Measurements from ENCODE around the gene KCNJ6. TPM values are rescaled to one million over a fixed set of nuclear protein-coding genes. Genes with fewer than 3 reads are reported as not detected.
"Not testable (repeated sequence)": the region's sequence is repeated elsewhere in the genome, so short reads cannot be mapped to it uniquely, and the experiment has no call there.

The KCNJ6 gene
- total RNA-seq, 1 donor from 2014 or later: 0.64 TPM

DNA sequence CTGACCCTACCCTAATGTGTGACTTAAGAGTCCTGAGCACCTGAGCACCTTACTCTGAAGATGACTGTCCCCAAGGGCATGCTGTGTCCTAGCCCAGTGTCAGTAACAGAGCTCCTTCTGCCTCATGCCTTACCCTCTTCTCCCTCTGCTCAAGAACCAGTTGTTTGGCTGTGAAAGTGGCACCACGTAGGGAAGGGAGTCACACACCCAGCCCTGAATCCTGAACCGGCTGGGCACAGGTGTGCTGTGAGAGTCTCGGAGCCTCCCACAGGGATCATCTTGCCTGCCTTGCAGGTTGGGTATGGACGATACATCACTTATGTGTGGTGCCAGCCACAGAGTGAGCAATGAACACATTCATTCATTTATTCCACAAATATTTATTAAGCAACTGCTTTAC is 329.1 kb downstream of the KCNJ6 start:
- no peak for DNase-seq (ENCODE audit: low spot score in 2 of 2)
- no peaks in the 10 kb centered on the region for H3K4me1 ChIP-seq
- intact Hi-C loops (cut with DNase I): no loop called here
- H3K27me3 ChIP-seq: no peaks in the 10 kb centered on the region
- no peak overlapping the region for H3K4me3 ChIP-seq
- no peaks in the 10 kb centered on the region for H3K36me3 ChIP-seq
- H3K9me3 ChIP-seq: no peaks in the 10 kb centered on the region
- TF ChIP-seq CTCF (IDR thresholded peaks at IDR 0.05): no peak
- no peak overlapping the region for H3K27ac ChIP-seq

DNA sequence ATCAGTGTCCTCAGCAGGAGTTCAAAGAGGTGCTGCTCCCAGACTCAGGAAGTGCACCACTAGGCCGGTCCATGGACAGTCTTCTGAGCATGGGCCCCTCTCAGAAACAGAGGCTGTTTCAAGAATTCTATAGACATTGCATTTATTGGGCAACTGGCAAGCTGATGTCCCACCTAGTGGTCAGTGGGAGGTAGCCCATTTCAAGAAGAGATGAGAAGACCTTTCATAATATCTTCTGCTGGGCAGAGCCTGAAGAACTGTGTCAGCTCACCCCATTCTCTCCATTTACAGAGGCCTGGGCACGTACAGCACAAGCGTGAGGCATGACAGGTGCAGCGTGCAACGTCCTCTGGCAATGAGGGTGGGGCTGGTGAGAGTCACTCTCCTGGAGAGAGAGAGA is 333.7 kb downstream of the KCNJ6 start:
- Histone ChIP-seq H3K4me1 (no peaks in the 10 kb centered on the region), H3K36me3 (no peaks in the 10 kb centered on the region), H3K9me3 (peaks cover 8 to 20% of the 10 kb centered on the region in 2 donors), H3K27me3 (no peaks in the 10 kb centered on the region), H3K4me3 (no peak overlapping the region), H3K27ac (no peak overlapping the region)
- intact Hi-C loops (cut with DNase I): no loop called here
- TF ChIP-seq CTCF (IDR thresholded peaks at IDR 0.05): peak in 2 of 3 experiments; percentile 34 to 63
- no peak for DNase-seq (ENCODE audit: low spot score in 2 of 2)

DNA sequence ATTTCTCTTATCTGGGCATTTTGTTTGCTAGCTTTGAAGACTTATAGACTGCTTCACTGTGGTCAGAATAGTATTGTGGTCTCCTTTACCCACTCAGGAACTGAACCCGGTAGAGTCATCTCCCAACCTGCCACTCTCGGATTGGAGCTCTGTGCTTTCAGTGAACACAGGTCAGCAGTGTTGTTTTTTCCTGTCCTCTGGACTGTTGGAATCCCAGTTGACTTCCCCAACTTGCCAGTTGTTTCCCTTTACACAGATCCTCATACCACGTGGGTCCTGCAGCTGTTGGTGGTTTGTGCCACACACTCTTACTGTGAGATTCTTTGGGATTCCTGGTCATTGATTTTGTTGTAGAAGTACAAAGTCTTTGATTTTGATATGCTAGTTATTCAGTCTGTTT is 335.6 kb downstream of the KCNJ6 start:
- Histone ChIP-seq H3K36me3 (no peaks in the 10 kb centered on the region), H3K4me3 (no peak overlapping the region), H3K4me1 (no peaks in the 10 kb centered on the region), H3K27me3 (no peaks in the 10 kb centered on the region), H3K27ac (no peak overlapping the region), H3K9me3 (peaks cover 8 to 20% of the 10 kb centered on the region in 2 donors)
- no peak for TF ChIP-seq CTCF (IDR thresholded peaks at IDR 0.05)
- no peak for DNase-seq (ENCODE audit: low spot score in 2 of 2)
- intact Hi-C loops (cut with DNase I): no loop called here

DNA sequence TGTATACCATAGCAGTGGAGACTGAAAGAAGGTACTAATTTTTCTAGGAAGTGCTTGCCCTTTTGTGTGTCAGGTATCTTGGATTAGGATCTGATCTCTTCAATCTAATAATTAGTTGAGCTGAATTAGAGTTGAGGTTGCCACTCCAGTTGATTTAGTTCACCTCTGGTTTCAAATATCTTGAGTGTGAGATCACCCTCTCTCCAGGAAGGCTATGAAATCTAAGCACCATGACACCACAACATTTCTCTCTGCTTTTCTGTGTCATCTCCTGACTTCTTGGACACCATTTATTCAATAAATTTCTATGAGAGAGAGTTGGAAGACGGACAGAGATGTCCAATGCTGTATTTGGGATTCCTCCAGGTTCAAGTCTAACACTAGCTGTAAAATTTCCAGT is 336.9 kb downstream of the KCNJ6 start:
- Histone ChIP-seq H3K4me1 (no peaks in the 10 kb centered on the region), H3K4me3 (no peak overlapping the region), H3K36me3 (no peaks in the 10 kb centered on the region), H3K27ac (no peak overlapping the region), H3K9me3 (peaks cover 8 to 20% of the 10 kb centered on the region in 2 donors), H3K27me3 (no peaks in the 10 kb centered on the region)
- DNase-seq (ENCODE audit: low spot score in 2 of 2): no peak
- intact Hi-C loops (cut with DNase I): no loop called here
- no peak for TF ChIP-seq CTCF (IDR thresholded peaks at IDR 0.05)

GRCh38 chr21:37578471-37579126 is 337.7 kb downstream of the KCNJ6 start:
- H3K4me3 ChIP-seq: no peak overlapping the region
- no peaks in the 10 kb centered on the region for H3K27me3 ChIP-seq
- no peaks in the 10 kb centered on the region for H3K36me3 ChIP-seq
- H3K9me3 ChIP-seq: peaks cover 8 to 20% of the 10 kb centered on the region in 2 donors
- no peak overlapping the region for H3K27ac ChIP-seq
- H3K4me1 ChIP-seq: no peaks in the 10 kb centered on the region
- intact Hi-C loops (cut with DNase I): no loop called here
- DNase-seq (ENCODE audit: low spot score in 2 of 2): no peak
- no peak for TF ChIP-seq CTCF (IDR thresholded peaks at IDR 0.05)

DNA sequence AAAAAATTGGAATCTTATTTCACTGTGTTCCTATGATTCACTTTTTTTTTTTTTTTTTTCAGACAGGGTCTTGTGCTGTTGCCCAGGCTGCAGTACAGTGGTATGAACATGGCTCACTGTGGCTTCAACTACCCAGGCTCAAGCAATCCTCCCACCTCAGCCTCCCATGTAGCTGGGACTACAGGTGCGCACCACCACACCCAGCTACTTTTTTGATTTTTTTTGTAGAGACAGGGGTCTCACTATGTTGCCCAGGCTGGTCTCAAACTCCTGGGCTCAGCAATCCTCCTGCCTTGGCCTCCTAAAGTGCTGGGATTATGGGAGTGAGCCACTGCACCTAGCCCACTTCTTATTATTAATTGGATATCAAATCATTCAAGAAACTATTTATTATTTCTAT is 339.3 kb downstream of the KCNJ6 start:
- intact Hi-C loops (cut with DNase I); H3K4me1 ChIP-seq; H3K27me3 ChIP-seq; H3K27ac ChIP-seq; H3K4me3 ChIP-seq; H3K36me3 ChIP-seq; DNase-seq (ENCODE audit: low spot score in 2 of 2): not testable (repeated sequence)
- peaks cover 8 to 20% of the 10 kb centered on the region in 2 donors for H3K9me3 ChIP-seq

Data from ascending aorta (tissue), 2 donors.